IMR-90 (cell line): ENCODE results near the gene XYLT2. TPM values are rescaled to one million over a fixed set of nuclear protein-coding genes. Genes with fewer than 3 reads are reported as not detected.

Experiments
- ATAC-seq: fragments of 200-7000 bp; cut with Tn5 transposase; 2 replicates; pipeline ENCODE4 v1.9.1; 2020; ENCODE audit warnings: low read depth, mild to moderate bottlenecking, moderate library complexity
- BruUV-seq: library from RNA; stranded (reverse); fragments of 400-500 nt; replicated peaks from 2 replicates; lab custom pipeline; 2021; lab: Mats Ljungman, UMichigan
- CTCF ChIA-PET: fragments of 300-600 bp; formaldehyde crosslinking; extraction: SDS; loops from one replicate; lab custom pipeline; 2021; ENCODE audit warnings: antibody characterized with exemption; lab: Yijun Ruan, JAX
- POLR2A ChIA-PET: fragments of 300-600 bp; sonication (Branson Sonifier 250); formaldehyde crosslinking; loops from one replicate; lab custom pipeline; 2022; ENCODE audit warnings: antibody characterized with exemption; ENCODE audit not compliant: unreplicated experiment; lab: Charles Lee
- DNase-seq: peaks from one replicate; pipeline ENCODE4 v3.0.0; 2013
- H2AFZ ChIP-seq: replicated peaks from 2 replicates; pipeline ENCODE3; 2013; ENCODE audit warnings: low read length, mild to moderate bottlenecking; ENCODE audit not compliant: poor library complexity
- H2AK5ac ChIP-seq: 2 replicates; pipeline ENCODE4 v1.6.1; 2013; ENCODE audit warnings: low read depth, low read length, inconsistent platforms
- H2AK9ac ChIP-seq: replicated peaks from 2 replicates; pipeline ENCODE3; 2013; ENCODE audit warnings: mild to moderate bottlenecking, low read depth, low read length, moderate library complexity; ENCODE audit not compliant: poor library complexity
- H2BK120ac ChIP-seq: 2 replicates; pipeline ENCODE4 v1.6.1; 2013; ENCODE audit warnings: low read depth, low read length, inconsistent platforms
- H2BK15ac ChIP-seq: 3 replicates; pipeline ENCODE4 v1.6.1; 2013; ENCODE audit warnings: low read depth, low read length, inconsistent platforms
- H2BK20ac ChIP-seq: 2 replicates; pipeline ENCODE4 v1.6.1; 2013; ENCODE audit warnings: low read depth, mild to moderate bottlenecking, inconsistent platforms, low read length, moderate library complexity
- H2BK5ac ChIP-seq: 2 replicates; pipeline ENCODE4 v1.6.1; 2013; ENCODE audit warnings: mild to moderate bottlenecking, low read depth, low read length, inconsistent platforms; ENCODE audit not compliant: poor library complexity, severe bottlenecking
- H3K14ac ChIP-seq: replicated peaks from 2 replicates; pipeline ENCODE4 v1.6.1; 2013; ENCODE audit warnings: low read depth, low read length, inconsistent platforms
- H3K18ac ChIP-seq: 2 replicates; pipeline ENCODE4 v1.6.1; 2013; ENCODE audit warnings: low read depth, low read length, control low read depth
- H3K23ac ChIP-seq: 2 replicates; pipeline ENCODE4 v1.6.1; 2013; ENCODE audit warnings: low read depth, low read length, inconsistent platforms
- H3K27ac ChIP-seq: 2 replicates; pipeline ENCODE4 v1.5.1; 2013; ENCODE audit warnings: mild to moderate bottlenecking, control low read depth, low read length; ENCODE audit not compliant: insufficient read depth
- H3K27me3 ChIP-seq: 2 replicates; pipeline ENCODE4 v1.6.1; 2013; ENCODE audit warnings: low read length; ENCODE audit not compliant: control insufficient read depth, insufficient read depth
- H3K36me3 ChIP-seq: 2 replicates; pipeline ENCODE4 v1.6.1; 2013; ENCODE audit warnings: low read length, mixed read lengths; ENCODE audit not compliant: control insufficient read depth, insufficient read depth
- H3K4ac ChIP-seq: 2 replicates; pipeline ENCODE4 v1.6.1; 2013; ENCODE audit warnings: low read depth, low read length, inconsistent platforms
- H3K4me1 ChIP-seq: 2 replicates; pipeline ENCODE4 v1.6.1; 2013; ENCODE audit warnings: low read length, mixed read lengths; ENCODE audit not compliant: control insufficient read depth, insufficient read depth
- H3K4me2 ChIP-seq: 2 replicates; pipeline ENCODE4 v1.6.1; 2013; ENCODE audit warnings: low read depth, mild to moderate bottlenecking, control low read depth, low read length, moderate library complexity
- H3K4me3 ChIP-seq: 2 replicates; pipeline ENCODE4 v1.5.1; 2013; ENCODE audit warnings: low read depth, mild to moderate bottlenecking, control low read depth, low read length, moderate library complexity; ENCODE audit not compliant: insufficient read depth
- H3K56ac ChIP-seq: 2 replicates; pipeline ENCODE4 v1.6.1; 2013; ENCODE audit warnings: low read length, inconsistent platforms; ENCODE audit not compliant: insufficient read depth; ENCODE audit errors: extremely low read depth
- H3K79me1 ChIP-seq, 2 experiments: 2 replicates each; pipeline ENCODE4 v1.6.1; 2013; ENCODE audit warnings: low read length in 2 of 2, inconsistent platforms in 1 of 2, low read depth in 1 of 2
- H3K9ac ChIP-seq: 2 replicates; pipeline ENCODE4 v1.6.1; 2013; ENCODE audit warnings: low read depth, low read length, control low read depth
- H3K9me1 ChIP-seq: 2 replicates; pipeline ENCODE4 v1.6.1; 2013; ENCODE audit warnings: low read length, inconsistent platforms; ENCODE audit not compliant: insufficient read depth
- H3K9me3 ChIP-seq: 2 replicates; pipeline ENCODE4 v1.6.1; 2013; ENCODE audit warnings: low read length; ENCODE audit not compliant: control insufficient read depth, insufficient read depth
- H4K20me1 ChIP-seq: 2 replicates; pipeline ENCODE4 v1.6.1; 2013; ENCODE audit warnings: low read length, inconsistent platforms; ENCODE audit not compliant: insufficient read depth
- H4K5ac ChIP-seq: 2 replicates; pipeline ENCODE4 v1.6.1; 2013; ENCODE audit warnings: mild to moderate bottlenecking, low read depth, low read length, control low read depth
- H4K8ac ChIP-seq, 2 experiments: 2 replicates each; pipeline ENCODE4 v1.6.1; 2013; ENCODE audit warnings: low read depth in 2 of 2, low read length in 2 of 2, control low read depth in 1 of 2, inconsistent platforms in 1 of 2
- H4K91ac ChIP-seq: 2 replicates; pipeline ENCODE4 v1.6.1; 2013; ENCODE audit warnings: low read depth, low read length, inconsistent platforms; ENCODE audit not compliant: insufficient read depth
- BHLHE40 ChIP-seq: fragments of 150-350 bp; IDR thresholded peaks from 2 replicates; pipeline ENCODE4 v1.6.1; 2016; ENCODE audit warnings: mild to moderate bottlenecking, low read depth, low read length
- CEBPB ChIP-seq: IDR thresholded peaks from 2 replicates; pipeline ENCODE4 v1.6.1; 2012; ENCODE audit warnings: low read depth, low read length, improper control_type of control experiment
- CHD1 ChIP-seq: IDR thresholded peaks from 2 replicates; pipeline ENCODE4 v1.6.1; 2012; ENCODE audit warnings: low read depth, low read length, improper control_type of control experiment
- FOS ChIP-seq: fragments of 150-350 bp; IDR thresholded peaks from 2 replicates; pipeline ENCODE4 v1.6.1; 2016; ENCODE audit warnings: low read depth, low read length
- MAFK ChIP-seq: IDR thresholded peaks from 2 replicates; pipeline ENCODE4 v1.6.1; 2012; ENCODE audit warnings: low read depth, low read length, improper control_type of control experiment
- MAZ ChIP-seq: IDR thresholded peaks from 2 replicates; pipeline ENCODE4 v1.6.1; 2012; ENCODE audit warnings: low read depth, mild to moderate bottlenecking, low read length, improper control_type of control experiment, moderate library complexity, borderline replicate concordance
- MXI1 ChIP-seq: IDR thresholded peaks from 2 replicates; pipeline ENCODE4 v1.6.1; 2012; ENCODE audit warnings: low read depth, mild to moderate bottlenecking, low read length, moderate library complexity, borderline replicate concordance
- NFE2L2 ChIP-seq: fragments of 150-350 bp; IDR thresholded peaks from 2 replicates; pipeline ENCODE4 v1.6.1; 2016; ENCODE audit warnings: low read depth, mild to moderate bottlenecking, low read length
- POLR2A ChIP-seq: IDR thresholded peaks from 2 replicates; pipeline ENCODE4 v1.6.1; 2012; ENCODE audit warnings: mild to moderate bottlenecking, low read depth, low read length
- RAD21 ChIP-seq: IDR thresholded peaks from 2 replicates; pipeline ENCODE4 v1.6.1; 2012; ENCODE audit warnings: low read length, improper control_type of control experiment
- RCOR1 ChIP-seq: IDR thresholded peaks from 2 replicates; pipeline ENCODE4 v1.6.1; 2012; ENCODE audit warnings: mild to moderate bottlenecking, low read length, improper control_type of control experiment; ENCODE audit not compliant: insufficient replicate concordance
- RFX5 ChIP-seq: IDR thresholded peaks from 2 replicates; pipeline ENCODE4 v1.8.0; 2012; ENCODE audit warnings: low read depth, mild to moderate bottlenecking, low read length, moderate library complexity
- SMC3 ChIP-seq: fragments of 150-350 bp; IDR thresholded peaks from 2 replicates; pipeline ENCODE4 v1.6.1; 2016; ENCODE audit warnings: low read depth, mild to moderate bottlenecking, antibody characterized with exemption, low read length, moderate library complexity
- USF2 ChIP-seq: fragments of 150-350 bp; IDR thresholded peaks from 2 replicates; pipeline ENCODE4 v1.6.1; 2017; ENCODE audit warnings: mild to moderate bottlenecking, antibody characterized with exemption, low read length, low read depth
- WGBS, 2 experiments: methylation state at CpG; one replicate each; pipeline versions ENCODE4 v1.1.5 to v1.1.7; 2013; ENCODE audit warnings: missing lambda C conversion rate in 2 of 2; ENCODE audit not compliant: insufficient read length in 1 of 2; ENCODE audit errors: extremely low coverage in 2 of 2; 5-methylcytosine and 5-hydroxymethylcytosine counted together
- dilution Hi-C: fragments of 300-500 bp; cut with HindIII; formaldehyde crosslinking; loops from one replicate; pipeline ENCODE4 v1.14.3; 2018; ENCODE audit warnings: low sequenced_read_pairs; ENCODE audit not compliant: unreplicated experiment
- in situ Hi-C: fragments of 300-500 bp; cut with MboI; formaldehyde crosslinking; loops from 3 replicates; pipeline ENCODE4 v1.14.3; 2019; ENCODE audit warnings: low sequenced_read_pairs, inconsistent platforms, mixed read lengths
- intact Hi-C: fragments of 100-400 bp; cut with micrococcal nuclease; formaldehyde crosslinking; loops from 2 replicates; pipeline ENCODE4 v1.10.0; 2022
- polyA plus RNA-seq, 3 experiments: library from polyadenylated mRNA; depleted of rRNA; stranded (reverse); fragments of >200 nt; gene quantifications; 2 replicates each; pipeline ENCODE4 v1.2.3, GENCODE V29; 2012; ENCODE audit warnings: low replicate concordance in 1 of 3
- total RNA-seq: library from RNA; depleted of rRNA; stranded (reverse); fragments of >200 nt; gene quantifications from 2 replicates; pipeline ENCODE4 v1.2.3, GENCODE V29; 2012
- TF ChIP-seq, protein P1 (sequence below): conservative IDR thresholded peaks from 2 replicates; pipeline ENCODE4 v1.5.1; 2012; ENCODE audit warnings: mild to moderate bottlenecking, low read depth, low read length, improper control_type of control experiment
- TF ChIP-seq, protein P2 (sequence below): fragments of 150-350 bp; IDR thresholded peaks from 2 replicates; pipeline ENCODE4 v1.6.1; 2016; ENCODE audit warnings: low read depth, mild to moderate bottlenecking, low read length, moderate library complexity, borderline replicate concordance

The XYLT2 gene
- total and polyA plus RNA-seq, 2 of the 4 experiments (the other 2 are of a cell fraction): 27.7 to 31.9 TPM

- DNase-seq (no peak), ATAC-seq (no peak)
- Histone ChIP-seq H3K9ac (no peak overlapping the region), H3K9me3 (no peaks in the 10 kb centered on the region), H4K91ac (no peak overlapping the region), H3K27me3 (no peaks in the 10 kb centered on the region), H3K23ac (no peak overlapping the region), H2BK120ac (no peak overlapping the region), H3K79me1 (peaks cover 13 to 43% of the 10 kb centered on the region in 2 experiments), H3K9me1 (peaks cover 13% of the 10 kb centered on the region; the same call in 1 of the 2 replicates), H4K5ac (no peak overlapping the region), H3K4me3 (no peak overlapping the region), H3K4me2 (no peak overlapping the region), H3K56ac (no peak overlapping the region), H4K20me1 (peaks cover 22% of the 10 kb centered on the region; the same call in 1 of the 2 replicates), H3K27ac (no peak overlapping the region), H3K4ac (no peak overlapping the region), H2AK9ac (no peak overlapping the region), H3K36me3 (peaks cover 47% of the 10 kb centered on the region), H2BK20ac (no peak overlapping the region), H2BK5ac (no peak overlapping the region), H2AK5ac (no peak overlapping the region), H4K8ac (no peak overlapping the region), H2BK15ac (no peak overlapping the region), H3K4me1 (peaks cover 11% of the 10 kb centered on the region), H3K18ac (no peak overlapping the region), H3K14ac (no peak overlapping the region), H2AFZ (no peak overlapping the region)
- BruUV-seq: no TSS peak
- in situ Hi-C loops: no loop called here
- intact Hi-C loops: no loop called here
- WGBS, 2 experiments: 100% methylated on average over 2 of the region's 14 CpGs; no CpG with 5 or more reads in 1 of the 2 experiments
- dilution Hi-C loops: no loop called here
- CTCF ChIA-PET: no interaction called here
- no peak for TF ChIP-seq NFE2L2
- TF ChIP-seq, protein P1, sequence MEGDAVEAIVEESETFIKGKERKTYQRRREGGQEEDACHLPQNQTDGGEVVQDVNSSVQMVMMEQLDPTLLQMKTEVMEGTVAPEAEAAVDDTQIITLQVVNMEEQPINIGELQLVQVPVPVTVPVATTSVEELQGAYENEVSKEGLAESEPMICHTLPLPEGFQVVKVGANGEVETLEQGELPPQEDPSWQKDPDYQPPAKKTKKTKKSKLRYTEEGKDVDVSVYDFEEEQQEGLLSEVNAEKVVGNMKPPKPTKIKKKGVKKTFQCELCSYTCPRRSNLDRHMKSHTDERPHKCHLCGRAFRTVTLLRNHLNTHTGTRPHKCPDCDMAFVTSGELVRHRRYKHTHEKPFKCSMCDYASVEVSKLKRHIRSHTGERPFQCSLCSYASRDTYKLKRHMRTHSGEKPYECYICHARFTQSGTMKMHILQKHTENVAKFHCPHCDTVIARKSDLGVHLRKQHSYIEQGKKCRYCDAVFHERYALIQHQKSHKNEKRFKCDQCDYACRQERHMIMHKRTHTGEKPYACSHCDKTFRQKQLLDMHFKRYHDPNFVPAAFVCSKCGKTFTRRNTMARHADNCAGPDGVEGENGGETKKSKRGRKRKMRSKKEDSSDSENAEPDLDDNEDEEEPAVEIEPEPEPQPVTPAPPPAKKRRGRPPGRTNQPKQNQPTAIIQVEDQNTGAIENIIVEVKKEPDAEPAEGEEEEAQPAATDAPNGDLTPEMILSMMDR: no peak
- TF ChIP-seq FOS: no peak
- no peak for TF ChIP-seq POLR2A
- no peak for TF ChIP-seq BHLHE40
- TF ChIP-seq MAZ: no peak
- TF ChIP-seq RAD21: no peak
- no peak for TF ChIP-seq RCOR1
- TF ChIP-seq USF2: no peak
- TF ChIP-seq RFX5: no peak
- no peak for TF ChIP-seq MXI1
- TF ChIP-seq MAFK: no peak
- TF ChIP-seq, protein P2, sequence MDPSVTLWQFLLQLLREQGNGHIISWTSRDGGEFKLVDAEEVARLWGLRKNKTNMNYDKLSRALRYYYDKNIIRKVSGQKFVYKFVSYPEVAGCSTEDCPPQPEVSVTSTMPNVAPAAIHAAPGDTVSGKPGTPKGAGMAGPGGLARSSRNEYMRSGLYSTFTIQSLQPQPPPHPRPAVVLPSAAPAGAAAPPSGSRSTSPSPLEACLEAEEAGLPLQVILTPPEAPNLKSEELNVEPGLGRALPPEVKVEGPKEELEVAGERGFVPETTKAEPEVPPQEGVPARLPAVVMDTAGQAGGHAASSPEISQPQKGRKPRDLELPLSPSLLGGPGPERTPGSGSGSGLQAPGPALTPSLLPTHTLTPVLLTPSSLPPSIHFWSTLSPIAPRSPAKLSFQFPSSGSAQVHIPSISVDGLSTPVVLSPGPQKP: no peak
- TF ChIP-seq CHD1: no peak
- no peak for TF ChIP-seq CEBPB
- no peak for TF ChIP-seq SMC3
- POLR2A ChIA-PET: no interaction called here
These were observed 19.9 kb downstream of the XYLT2 start for GRCh38 chr17:50365649-50366393.
